Activated CD8-positive, alpha-beta memory T cell treated with anti-CD3 and anti-CD28 coated beads, Interleukin-2, amount 50 U/mL, for 1 hour (primary cell): ENCODE measurements around the gene CALML5.
"Not testable (repeated sequence)": the region's sequence is repeated elsewhere in the genome, so short reads cannot be mapped to it uniquely, and the experiment has no call there.

Experiments used
- DNase-seq: peaks from one replicate; pipeline ENCODE4 v3.0.0-alpha.2; 2020; ENCODE audit errors: extremely low read depth

Gene CALML5

GRCh38 chr10:5482016-5482415, 17.4 kb downstream of the CALML5 start:
- no peak for DNase-seq

GRCh38 chr10:5481121-5481520, 18.2 kb downstream of the CALML5 start:
- no peak for DNase-seq

GRCh38 chr10:5480162-5480941, 19.0 kb downstream of the CALML5 start:
- no peak for DNase-seq

- no peak for DNase-seq
These were observed 19.7 kb downstream of the CALML5 start for GRCh38 chr10:5479481-5480161.

GRCh38 chr10:5478694-5479305, 20.6 kb downstream of the CALML5 start:
- DNase-seq = no peak

- DNase-seq = no peak
These were observed 21.2 kb downstream of the CALML5 start for GRCh38 chr10:5477948-5478693.

GRCh38 chr10:5476918-5477525, 22.3 kb downstream of the CALML5 start:
- no peak for DNase-seq

- DNase-seq = not testable (repeated sequence)
These were observed 23.2 kb downstream of the CALML5 start for GRCh38 chr10:5475974-5476807.

GRCh38 chr10:5475088-5475487, 24.3 kb downstream of the CALML5 start:
- not testable (repeated sequence) for DNase-seq

- DNase-seq = not testable (repeated sequence)
These were observed 24.7 kb downstream of the CALML5 start for GRCh38 chr10:5474642-5475041.

GRCh38 chr10:5470062-5470751, 29.2 kb downstream of the CALML5 start:
- no peak for DNase-seq

- no peak for DNase-seq
These were observed 29.9 kb downstream of the CALML5 start for GRCh38 chr10:5469353-5470061.

GRCh38 chr10:5468262-5469106, 30.9 kb downstream of the CALML5 start:
- DNase-seq = no peak

- DNase-seq = no peak
These were observed 31.6 kb downstream of the CALML5 start for GRCh38 chr10:5467634-5468255.

- DNase-seq = no peak
These were observed 32.2 kb downstream of the CALML5 start for GRCh38 chr10:5467207-5467535.

- no peak for DNase-seq
These were observed 32.7 kb downstream of the CALML5 start for GRCh38 chr10:5466451-5467206.

GRCh38 chr10:5465976-5466450, 33.4 kb downstream of the CALML5 start:
- DNase-seq = no peak
